ENCODE data around the gene IL4R. TPM values are rescaled to one million over a fixed set of nuclear protein-coding genes. Genes with fewer than 3 reads are reported as not detected.

IL4R gene
- total RNA-seq, 4 donors from 2014 or later: 19.2 to 43.3 (median 39.3) TPM

DNA sequence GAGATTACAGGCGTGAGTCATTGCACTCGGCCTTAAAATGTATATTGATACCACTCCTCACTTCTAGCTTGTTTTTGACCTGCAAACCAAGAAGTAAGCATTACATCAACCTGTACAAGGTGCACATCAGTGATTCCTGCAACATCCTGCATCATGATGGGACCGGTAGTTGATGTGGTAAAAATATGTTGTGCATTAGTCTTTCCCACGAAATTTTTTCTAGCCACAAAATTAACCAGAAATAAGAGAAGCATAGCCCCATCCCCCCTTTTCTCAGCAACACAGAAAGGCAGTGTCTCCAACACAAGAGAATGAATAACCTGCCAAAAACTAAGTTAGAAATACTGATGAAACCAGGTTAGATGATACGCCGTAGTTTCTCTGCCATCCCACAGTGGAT, 24.1 kb upstream of the IL4R start:
- no peak overlapping the region for H3K27ac ChIP-seq
- no peaks in the 10 kb centered on the region for H3K9me3 ChIP-seq
- H3K36me3 ChIP-seq: no peaks in the 10 kb centered on the region
- TF ChIP-seq POLR2A (IDR thresholded peaks at IDR 0.05) (no peak), EP300 (IDR thresholded peaks at IDR 0.05) (no peak)
- TF ChIP-seq, protein P1, sequence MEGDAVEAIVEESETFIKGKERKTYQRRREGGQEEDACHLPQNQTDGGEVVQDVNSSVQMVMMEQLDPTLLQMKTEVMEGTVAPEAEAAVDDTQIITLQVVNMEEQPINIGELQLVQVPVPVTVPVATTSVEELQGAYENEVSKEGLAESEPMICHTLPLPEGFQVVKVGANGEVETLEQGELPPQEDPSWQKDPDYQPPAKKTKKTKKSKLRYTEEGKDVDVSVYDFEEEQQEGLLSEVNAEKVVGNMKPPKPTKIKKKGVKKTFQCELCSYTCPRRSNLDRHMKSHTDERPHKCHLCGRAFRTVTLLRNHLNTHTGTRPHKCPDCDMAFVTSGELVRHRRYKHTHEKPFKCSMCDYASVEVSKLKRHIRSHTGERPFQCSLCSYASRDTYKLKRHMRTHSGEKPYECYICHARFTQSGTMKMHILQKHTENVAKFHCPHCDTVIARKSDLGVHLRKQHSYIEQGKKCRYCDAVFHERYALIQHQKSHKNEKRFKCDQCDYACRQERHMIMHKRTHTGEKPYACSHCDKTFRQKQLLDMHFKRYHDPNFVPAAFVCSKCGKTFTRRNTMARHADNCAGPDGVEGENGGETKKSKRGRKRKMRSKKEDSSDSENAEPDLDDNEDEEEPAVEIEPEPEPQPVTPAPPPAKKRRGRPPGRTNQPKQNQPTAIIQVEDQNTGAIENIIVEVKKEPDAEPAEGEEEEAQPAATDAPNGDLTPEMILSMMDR (IDR thresholded peaks at IDR 0.05): no peak
- H3K4me1 ChIP-seq: no peaks in the 10 kb centered on the region
- WGBS, 2 donors: 80% methylated on average over 6 of the region's 6 CpGs
- DNase-seq (ENCODE audit: low spot score in 2 of 2): no peak
- H3K4me3 ChIP-seq: no peak overlapping the region
- no peaks in the 10 kb centered on the region for H3K27me3 ChIP-seq

DNA sequence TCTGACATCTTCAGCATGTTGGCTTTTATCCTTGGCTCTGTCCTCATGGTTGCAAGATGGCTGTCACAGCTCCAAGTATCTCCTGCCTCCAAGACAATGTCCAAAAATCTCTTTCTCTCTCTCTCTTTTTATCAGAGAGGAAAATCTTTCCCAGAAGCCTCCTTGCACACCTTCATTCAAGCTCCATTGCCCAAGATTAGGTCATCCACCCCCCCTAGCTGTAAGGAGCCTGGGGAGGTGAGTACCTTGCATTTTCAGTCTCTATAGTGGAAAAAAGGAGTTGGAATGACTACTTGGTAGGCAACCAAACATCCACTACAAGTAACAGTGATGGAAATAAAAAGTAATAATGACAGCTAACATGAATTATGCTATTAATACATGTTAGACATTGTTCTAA, 23.2 kb upstream of the IL4R start:
- no peak for DNase-seq (ENCODE audit: low spot score in 2 of 2)
- H3K4me3 ChIP-seq: no peak overlapping the region
- H3K27ac ChIP-seq: no peak overlapping the region

DNA sequence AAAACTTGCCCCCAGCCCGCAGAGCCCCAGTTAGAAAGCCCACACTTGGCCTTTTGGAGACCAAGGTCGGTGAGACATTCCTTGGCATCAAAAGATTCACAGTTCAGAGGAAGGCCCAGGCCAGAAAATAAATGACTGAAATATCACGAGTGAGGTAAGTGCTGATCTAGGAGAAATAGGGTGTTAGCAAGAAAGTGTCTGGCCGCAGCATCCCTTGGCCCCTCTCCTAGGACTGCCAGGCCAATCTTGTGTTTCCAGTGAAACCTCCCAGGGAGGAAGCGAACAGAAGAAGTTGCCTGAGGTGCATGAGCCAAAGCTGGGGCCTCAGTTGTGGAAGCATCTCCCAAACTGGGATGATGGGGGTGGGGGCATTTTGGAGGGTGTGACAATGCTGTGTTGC, 22.7 kb upstream of the IL4R start:
- WGBS, 2 donors: 54 to 62% methylated on average over 5 of the region's 5 CpGs
- H3K27me3 ChIP-seq: no peaks in the 10 kb centered on the region
- no peak for TF ChIP-seq POLR2A (IDR thresholded peaks at IDR 0.05)
- TF ChIP-seq EP300 (IDR thresholded peaks at IDR 0.05): no peak
- TF ChIP-seq, protein P1 (IDR thresholded peaks at IDR 0.05): no peak
- H3K4me3 ChIP-seq: no peak overlapping the region
- DNase-seq (ENCODE audit: low spot score in 2 of 2): no peak
- no peaks in the 10 kb centered on the region for H3K4me1 ChIP-seq
- H3K27ac ChIP-seq: no peak overlapping the region
- no peaks in the 10 kb centered on the region for H3K9me3 ChIP-seq
- H3K36me3 ChIP-seq: no peaks in the 10 kb centered on the region

More for the DNA sequence above, 23.2 kb upstream of the IL4R start:
- no peaks in the 10 kb centered on the region for H3K4me1 ChIP-seq
- TF ChIP-seq, protein P1 (IDR thresholded peaks at IDR 0.05): no peak
- TF ChIP-seq EP300 (IDR thresholded peaks at IDR 0.05) (no peak), POLR2A (IDR thresholded peaks at IDR 0.05) (no peak)
- no peaks in the 10 kb centered on the region for H3K36me3 ChIP-seq
- no peaks in the 10 kb centered on the region for H3K9me3 ChIP-seq
- H3K27me3 ChIP-seq: no peaks in the 10 kb centered on the region

DNA sequence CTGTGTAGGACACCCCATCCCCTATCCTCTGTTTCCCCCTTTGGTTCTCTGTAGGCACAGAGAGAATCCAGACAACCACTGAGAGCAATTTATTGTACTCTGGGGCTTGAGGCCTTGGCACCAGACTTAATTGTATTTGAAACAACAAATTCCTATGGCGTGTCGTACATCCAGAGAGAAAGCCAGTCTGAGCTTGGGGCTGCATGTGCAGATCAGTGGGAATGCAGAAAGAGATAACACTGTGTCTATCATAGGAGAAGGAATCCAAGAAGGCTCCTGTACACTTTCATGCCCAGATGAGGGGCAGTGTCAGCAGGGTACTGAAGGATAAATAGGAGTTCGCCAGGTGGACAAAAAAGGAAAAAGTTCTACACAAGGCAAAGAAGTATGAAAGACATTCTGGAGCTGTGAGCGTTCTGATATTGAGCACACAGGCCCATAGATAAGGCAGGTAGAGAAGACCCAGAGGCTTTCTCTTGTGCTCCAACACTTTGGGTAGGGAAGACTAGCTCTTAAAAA, 22.0 kb upstream of the IL4R start:
- H3K27ac ChIP-seq: no peak overlapping the region
- TF ChIP-seq POLR2A (IDR thresholded peaks at IDR 0.05): no peak
- TF ChIP-seq, protein P1 (IDR thresholded peaks at IDR 0.05): no peak
- no peak for TF ChIP-seq EP300 (IDR thresholded peaks at IDR 0.05)
- no peak for DNase-seq (ENCODE audit: low spot score in 2 of 2)
- WGBS, 2 donors: 87 to 92% methylated on average over 4 of the region's 4 CpGs
- no peaks in the 10 kb centered on the region for H3K36me3 ChIP-seq
- H3K4me1 ChIP-seq: no peaks in the 10 kb centered on the region
- no peak overlapping the region for H3K4me3 ChIP-seq
- H3K9me3 ChIP-seq: no peaks in the 10 kb centered on the region
- H3K27me3 ChIP-seq: no peaks in the 10 kb centered on the region

DNA sequence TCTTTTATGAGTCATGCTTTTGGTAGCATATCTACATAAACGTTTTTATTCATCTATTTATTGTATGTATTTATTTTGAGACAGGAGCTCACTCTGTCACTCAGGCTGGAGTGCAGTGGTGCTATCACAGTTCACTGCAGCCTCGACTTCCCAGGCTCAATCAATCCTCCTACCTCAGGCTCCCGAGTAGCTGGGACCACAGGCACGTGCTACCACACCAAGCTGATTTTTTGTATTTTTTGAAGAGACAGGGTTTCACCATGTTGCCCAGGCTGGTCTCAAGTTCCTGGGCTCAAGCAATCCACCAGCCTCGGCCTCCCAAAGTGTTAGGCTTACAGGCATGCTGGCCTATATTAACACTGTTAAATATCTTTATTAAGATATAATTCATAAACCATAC, 20.4 kb upstream of the IL4R start:
- no peak overlapping the region for H3K27ac ChIP-seq
- no peak for DNase-seq (ENCODE audit: low spot score in 2 of 2)
- no peaks in the 10 kb centered on the region for H3K36me3 ChIP-seq
- 61 to 65% methylated on average over 5 of the region's 5 CpGs for WGBS, 2 donors
- no peaks in the 10 kb centered on the region for H3K9me3 ChIP-seq
- no peaks in the 10 kb centered on the region for H3K4me1 ChIP-seq
- no peak overlapping the region for H3K4me3 ChIP-seq
- no peaks in the 10 kb centered on the region for H3K27me3 ChIP-seq
- TF ChIP-seq, protein P1 (IDR thresholded peaks at IDR 0.05): no peak
- no peak for TF ChIP-seq POLR2A (IDR thresholded peaks at IDR 0.05)
- no peak for TF ChIP-seq EP300 (IDR thresholded peaks at IDR 0.05)
